ENCODE measurements around the gene RTN4R.

The RTN4R gene

DNA sequence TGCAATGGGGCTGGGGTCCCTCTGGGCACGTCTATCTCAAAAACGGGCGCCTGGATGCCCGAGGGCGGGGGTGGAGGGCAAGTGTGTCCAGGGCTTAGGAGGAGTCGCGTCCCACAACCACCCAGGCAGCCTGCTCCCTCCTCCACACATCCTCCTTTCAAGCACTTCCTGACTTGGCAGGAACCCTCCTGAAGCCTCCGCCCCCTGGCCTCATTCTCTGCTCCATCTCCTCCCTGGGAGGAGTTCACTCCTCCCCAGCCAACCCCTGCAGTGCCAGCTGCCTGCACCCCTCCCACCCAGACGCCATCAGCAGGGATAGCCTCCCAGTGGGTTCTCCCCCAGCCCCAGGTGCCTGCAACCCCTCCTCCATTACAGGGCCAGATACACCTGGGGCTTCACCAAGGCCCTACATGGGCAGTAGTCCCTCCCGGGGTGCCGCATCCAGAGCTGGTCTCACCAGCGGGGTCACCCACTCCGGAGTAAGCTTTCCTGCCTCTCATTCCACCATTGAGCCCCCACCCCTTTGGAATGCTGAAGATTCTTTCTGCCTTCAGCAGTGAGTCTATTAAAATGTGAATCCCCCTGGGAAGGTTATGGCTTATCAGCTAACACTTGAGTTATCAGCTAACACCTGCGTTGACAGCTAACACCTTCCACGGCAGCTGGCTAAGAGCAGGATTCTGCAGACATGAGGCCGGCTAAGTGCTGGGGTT lies 24.4 kb downstream of the RTN4R start:
- peak in 1 of 2 donors; percentile 30 for DNase-seq (ENCODE audit: low read depth in 2 of 2, low spot score in 1 of 2)

DNA sequence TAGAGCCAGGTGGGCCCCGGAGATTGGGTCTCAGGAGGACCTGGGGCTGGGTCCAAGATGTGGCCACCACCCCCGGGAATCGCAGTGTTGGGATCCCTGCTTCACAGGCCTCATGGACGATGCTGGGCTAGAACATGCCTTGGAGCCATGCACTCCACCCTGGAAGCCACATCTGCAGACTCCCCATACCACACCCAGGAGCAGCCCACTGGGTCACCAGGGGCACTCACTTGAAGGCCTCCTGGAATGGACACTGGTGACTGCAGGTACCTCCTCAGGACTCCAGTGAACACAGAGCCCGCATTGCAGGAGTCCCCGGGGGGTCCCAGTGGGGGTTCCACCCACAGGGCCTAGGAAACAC lies 25.0 kb downstream of the RTN4R start:
- no peak for DNase-seq (ENCODE audit: low read depth in 2 of 2, low spot score in 1 of 2)

DNA sequence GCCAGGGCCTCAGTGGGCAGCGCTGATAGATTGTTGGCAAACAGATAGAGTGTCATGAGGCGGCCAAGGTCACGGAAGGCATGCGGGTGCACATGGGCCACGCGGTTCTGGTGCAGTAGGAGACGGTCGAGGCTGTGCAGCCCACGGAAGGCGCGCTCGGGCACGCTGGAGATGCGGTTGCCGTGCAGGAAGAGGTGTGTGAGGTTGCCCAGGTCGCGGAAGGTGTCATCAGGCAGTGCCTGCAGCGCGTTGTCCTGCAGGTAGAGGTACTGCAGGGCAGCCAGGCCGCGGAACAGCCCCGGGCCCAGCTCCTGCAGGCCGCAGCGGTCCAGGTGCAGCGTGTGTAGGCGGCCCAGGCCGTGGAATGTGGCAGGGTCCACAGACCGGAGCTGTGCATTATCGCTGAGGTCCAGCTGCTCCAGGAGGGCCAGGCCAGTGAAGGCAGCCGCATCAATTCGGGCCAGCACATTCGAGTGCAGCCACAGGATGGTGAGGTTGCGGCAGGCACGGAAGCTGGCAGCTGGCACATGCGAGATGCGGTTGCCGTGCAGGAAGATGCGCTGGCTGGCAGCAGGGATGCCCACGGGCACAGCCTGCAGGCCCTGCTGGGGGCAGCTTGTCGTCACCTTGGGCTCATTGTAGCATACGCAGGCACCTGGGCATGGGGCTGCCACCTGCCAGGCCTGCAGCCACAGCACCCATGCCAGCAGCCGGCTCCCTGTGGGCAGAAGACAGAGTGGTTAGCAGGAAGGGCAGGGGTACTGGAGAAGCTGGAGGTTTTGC lies 25.5 kb downstream of the RTN4R start:
- DNase-seq (ENCODE audit: low read depth in 2 of 2, low spot score in 1 of 2): no peak

DNA sequence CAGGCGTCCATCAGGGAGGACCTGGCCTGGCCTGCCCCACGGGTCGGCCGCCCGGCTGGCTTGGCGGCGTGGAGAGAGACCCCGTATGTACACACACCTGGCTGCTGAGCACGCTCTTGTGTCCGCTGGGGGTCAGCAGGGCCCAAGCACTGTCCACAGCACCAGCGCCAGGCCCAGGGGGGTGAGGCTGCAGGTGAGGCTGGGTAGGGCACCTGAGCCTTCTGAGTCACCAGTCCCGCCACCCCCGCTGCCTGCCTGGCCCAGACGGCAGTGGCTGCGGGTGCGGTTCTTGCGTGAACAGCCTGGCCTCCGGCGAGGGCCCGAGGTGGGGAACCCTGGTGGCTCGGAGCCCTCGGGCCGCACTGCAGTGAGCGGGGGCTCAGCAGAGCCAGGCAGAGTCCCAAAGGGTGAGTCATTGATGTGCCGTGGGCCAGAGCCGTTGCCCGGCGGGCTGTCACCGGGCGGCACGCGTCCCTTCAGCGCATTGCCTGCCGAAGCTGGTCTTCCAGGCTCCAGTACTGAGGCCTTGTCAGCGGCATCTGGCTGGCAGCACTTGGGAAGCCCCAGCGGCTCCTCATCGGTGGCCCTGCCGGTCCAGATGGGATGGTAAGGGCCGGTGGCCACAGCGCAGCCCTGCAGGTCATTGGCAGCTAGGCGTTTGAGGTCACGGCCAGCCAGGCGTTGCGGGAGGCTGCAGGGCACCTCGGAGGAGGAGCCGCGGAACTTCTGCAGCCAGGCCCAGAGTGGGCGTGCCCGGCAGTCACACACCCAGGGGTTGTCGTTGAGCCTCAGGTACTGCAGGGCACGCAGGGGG lies 26.3 kb downstream of the RTN4R start:
- no peak for DNase-seq (ENCODE audit: low read depth in 2 of 2, low spot score in 1 of 2)

DNA sequence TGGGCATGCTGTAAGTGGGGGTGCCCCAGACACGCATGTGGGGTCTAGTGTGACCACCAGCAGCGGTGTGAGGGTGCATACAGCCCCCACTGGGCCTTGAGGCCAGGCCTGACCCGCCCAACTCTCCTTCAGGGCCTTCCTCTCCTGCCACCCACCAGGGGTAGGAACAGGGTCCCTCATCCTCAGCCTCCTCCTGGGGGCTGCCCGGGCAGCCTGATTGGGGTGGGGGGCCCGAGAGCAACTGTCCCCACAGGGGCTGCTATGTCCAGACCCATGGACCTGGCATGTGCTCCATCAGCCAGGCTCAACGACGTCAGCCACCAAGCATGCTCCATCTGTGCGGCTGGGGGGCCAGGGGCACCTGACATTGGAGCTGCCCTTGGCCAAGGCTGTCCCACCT lies 27.2 kb downstream of the RTN4R start:
- DNase-seq (ENCODE audit: low read depth in 2 of 2, low spot score in 1 of 2): no peak

DNA sequence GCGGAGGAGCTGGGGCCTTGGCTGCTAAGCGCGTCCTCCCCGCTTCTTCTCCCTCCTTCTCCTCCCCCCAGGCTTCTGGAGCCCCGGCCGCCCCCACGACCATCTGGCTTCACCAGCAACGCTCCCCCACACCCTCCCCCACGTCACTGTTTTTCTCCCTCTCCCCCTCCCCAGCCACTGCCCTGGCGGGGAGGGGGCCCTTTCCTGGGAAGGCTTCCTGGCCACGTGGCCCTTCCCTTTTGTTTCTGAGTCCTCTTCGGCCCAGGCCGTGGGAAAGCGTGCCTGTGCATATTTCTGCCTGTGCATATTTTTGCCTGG lies 27.7 kb downstream of the RTN4R start:
- DNase-seq (ENCODE audit: low read depth in 2 of 2, low spot score in 1 of 2): no peak

DNA sequence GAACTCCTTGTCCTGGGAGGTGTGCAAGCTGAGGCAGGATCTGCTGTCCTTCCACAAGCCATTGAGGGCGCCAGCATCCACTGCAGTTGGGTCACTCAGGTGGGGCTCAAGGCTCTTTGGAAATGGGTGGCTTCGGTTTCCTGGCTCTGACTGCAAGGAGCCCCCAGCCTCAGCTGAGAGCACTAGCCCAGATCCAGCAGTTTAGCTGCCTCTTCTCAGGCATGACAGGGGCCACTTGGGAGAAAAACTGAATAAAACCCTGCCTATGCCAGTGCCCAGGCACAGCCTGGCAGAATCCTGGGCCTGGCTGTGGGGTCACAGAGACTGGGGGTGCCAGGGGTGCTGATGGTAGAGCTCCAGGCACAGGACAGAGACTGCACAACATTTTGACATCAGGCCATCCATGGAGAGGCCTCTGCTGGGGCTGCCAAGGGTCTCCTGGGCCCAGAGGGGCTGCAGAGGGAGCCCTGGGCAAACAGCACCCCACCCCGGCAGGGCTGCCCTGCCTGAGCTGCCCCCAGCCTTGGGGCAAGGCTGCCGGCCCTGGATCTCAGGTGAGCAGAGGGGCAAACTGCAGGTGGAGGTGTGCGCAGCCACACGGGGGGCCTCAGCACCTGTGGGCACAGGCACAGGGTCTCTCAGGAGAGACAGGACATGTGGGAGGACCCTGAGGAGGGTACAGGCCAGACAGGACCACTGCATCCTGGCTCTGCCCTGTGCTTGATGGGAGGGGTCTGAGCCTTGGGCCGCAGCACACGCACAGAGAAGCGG lies 28.3 kb downstream of the RTN4R start:
- DNase-seq (ENCODE audit: low read depth in 2 of 2, low spot score in 1 of 2): no peak

DNA sequence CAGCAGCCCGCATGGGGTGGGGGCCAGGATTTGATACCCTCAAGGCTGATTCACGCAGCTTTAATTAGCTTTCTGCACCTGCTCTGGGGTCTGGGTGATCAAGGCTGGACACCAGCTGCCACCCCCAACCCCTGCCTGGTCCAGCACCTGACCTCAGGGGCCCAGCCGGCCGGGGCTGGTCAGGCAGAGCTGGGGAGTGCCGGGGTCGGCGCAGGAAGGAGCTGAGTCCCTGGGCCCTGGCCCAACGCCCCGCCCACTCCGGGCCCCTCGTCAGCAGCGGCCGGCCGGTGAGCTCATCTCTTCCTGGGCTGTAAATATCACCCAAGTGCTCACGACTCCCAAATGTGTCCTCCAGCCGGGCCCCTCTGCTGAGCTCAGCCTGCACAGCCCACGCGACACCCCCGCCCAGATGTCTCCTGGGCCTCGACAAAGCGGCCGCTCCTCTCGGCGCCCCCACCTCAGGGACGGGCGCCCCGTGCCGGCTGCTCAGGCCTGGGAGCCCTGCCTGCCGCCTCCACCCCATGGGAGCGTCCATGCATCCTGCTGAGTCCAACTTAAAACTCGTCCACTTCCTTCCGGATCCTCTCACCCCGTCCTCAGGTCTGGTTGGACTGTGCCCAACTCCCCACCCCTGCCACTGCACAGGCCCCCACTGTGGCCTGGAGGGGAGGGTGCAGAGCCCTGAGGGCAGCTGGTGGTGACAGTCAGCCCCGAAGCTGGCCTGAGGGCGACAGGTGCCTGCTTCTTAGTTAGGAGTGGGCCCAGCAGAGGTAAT lies 29.0 kb downstream of the RTN4R start:
- no peak for DNase-seq (ENCODE audit: low read depth in 2 of 2, low spot score in 1 of 2)

DNA sequence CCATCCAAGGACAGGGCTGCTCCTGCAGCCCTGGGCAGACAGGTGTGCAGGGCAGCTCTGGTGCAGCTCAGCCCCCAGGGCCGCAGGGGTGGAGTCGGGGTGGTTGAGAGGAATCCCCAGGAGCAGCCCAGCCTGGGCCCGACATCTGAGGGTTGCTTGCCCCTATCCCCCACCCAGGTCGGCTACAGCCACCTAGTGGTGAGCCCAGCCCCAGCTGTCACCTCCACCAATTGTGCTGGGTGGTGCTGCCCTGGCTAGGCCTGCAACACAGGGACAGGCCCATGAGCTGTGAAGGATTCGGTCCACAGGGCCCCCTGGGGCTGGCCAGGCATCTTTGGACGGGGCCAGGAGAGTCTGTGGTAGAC lies 29.6 kb downstream of the RTN4R start:
- DNase-seq (ENCODE audit: low read depth in 2 of 2, low spot score in 1 of 2): no peak

DNA sequence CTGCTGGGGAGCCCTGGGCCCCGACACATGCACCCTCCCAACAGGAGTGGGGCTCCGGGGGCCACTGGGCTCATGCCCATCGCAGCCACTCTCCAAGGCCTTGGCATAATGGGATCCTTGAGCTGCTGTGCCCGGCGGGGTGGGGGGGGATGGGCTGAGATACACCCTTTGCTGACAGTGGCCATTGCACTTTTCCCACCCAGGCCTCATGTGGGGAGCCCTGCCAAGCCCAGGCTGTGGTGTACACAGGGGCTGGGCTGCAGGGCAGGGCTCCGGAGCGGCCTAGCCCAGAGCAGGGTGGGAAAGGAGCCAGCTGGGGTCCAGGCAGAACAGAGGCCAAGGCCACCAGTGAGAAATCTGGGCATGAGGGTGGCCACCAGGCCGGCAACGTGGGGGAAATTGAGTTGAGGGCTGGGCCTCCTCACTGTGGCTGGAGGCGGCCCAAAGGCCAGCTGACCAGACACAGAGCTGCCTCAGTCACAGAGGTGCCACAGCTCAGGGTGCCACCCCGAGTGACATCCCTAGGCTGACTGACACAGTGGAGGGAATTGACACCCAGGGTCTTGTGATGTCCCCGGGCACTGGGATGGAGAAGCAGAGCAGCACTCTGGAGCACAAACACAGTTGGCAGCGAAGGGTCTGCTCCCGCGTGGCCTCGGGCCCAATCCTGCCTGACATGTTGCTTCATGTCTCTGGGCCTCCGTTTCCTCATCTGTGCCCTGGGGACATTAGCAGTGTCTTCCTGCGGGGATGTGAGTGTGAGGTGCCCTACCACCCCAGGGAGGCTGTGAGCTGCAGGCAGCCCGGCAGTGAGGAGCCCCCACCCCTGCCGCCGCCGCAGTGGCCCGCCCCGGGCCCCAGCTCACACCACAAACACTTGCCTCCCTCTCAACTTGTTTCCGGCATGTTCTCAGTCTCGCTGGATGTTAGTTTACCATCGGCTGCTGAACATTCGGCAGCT lies 30.4 kb downstream of the RTN4R start:
- no peak for DNase-seq (ENCODE audit: low read depth in 2 of 2, low spot score in 1 of 2)

DNA sequence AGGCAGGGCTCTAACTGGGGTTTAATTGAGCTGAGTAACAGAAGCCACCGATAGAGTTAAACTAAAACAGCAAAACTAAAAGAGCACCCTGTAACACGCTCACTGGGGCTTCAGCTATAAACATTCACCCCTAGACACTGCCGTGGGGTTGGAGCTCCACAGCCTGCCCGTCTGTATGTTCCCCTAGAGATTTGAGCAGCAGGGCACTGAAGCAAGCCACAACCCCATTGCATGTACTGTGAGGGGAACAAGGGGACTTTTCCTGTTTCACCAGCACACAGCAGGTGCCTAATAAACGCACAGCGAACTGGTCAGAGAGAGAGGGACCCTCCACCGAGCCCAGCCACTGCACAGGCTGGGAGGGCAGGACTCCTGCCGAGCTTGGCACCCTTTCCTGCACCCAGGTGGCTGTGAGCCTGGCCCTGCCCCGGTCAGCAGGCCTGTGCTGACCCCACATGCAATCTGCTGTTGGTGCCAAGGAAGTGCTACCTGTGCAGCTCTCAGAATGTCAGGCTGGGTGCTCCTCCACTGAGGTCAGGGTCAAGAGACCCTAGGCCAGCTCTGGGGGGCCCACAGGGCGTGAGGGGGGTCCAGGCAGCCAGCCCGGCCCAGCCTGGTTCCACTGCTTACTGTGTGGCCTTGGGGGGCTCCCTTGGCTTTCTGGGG lies 31.9 kb downstream of the RTN4R start:
- DNase-seq (ENCODE audit: low read depth in 2 of 2, low spot score in 1 of 2): no peak

DNA sequence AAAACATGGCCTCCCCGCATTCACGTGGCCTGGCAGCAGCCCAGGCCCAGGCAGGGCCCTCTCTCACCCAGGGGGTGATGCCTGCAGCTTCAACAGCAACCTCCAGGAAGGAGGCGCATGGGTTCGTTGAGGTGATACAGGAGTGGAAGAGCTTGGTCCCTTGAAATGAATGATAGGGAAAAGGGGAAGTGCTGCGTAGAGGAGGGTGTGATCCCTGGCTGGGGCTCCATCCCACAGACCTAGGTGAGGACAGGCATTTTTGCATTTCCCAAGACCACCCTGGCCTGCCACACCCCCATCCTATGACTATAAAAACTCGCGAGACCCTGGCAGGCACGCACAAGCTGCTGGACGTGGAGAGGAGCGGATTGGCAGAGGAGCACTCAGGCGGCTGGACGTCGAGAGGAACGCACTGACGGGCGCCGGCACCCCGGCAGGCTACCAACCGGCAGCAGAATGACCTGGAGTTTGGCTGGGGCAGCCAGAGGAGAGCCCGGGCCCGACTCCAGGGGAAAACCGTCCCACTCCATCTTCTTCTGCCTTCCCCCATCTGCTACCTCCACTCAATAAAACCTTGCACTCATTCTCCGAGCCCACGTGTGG lies 32.6 kb downstream of the RTN4R start:
- DNase-seq (ENCODE audit: low read depth in 2 of 2, low spot score in 1 of 2): no peak

DNA sequence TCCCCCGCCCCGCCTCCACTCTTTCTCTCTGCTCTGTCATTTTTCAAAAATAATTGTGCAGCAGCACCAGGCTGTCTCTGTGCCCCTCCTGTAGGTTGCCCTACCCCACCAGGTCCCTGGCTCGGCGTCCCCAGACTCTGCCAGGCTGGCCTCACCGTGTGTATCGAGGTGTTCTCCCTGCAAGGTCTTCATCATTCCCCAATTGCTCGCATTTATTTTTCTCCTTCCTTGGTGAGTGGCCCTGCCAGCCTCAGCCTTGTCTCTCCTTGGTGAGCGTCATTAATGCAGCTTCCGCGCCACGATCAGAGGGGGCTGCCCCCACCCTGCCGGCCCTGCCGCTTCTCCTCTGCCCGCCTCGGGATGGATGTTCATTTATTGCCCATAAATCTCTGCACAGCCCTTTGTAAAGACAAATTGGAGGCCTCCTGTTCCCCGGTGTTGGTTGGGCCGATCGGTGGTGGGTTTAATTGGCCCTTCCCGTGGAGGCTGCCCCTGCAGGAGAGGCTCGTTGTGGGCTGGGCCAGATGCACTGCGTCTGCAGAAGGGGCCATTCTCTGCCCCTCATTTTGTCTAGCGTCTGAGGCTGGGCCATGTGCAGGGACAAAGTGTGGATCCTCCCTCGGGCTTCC lies 33.2 kb downstream of the RTN4R start:
- DNase-seq (ENCODE audit: low read depth in 2 of 2, low spot score in 1 of 2): no peak

DNA sequence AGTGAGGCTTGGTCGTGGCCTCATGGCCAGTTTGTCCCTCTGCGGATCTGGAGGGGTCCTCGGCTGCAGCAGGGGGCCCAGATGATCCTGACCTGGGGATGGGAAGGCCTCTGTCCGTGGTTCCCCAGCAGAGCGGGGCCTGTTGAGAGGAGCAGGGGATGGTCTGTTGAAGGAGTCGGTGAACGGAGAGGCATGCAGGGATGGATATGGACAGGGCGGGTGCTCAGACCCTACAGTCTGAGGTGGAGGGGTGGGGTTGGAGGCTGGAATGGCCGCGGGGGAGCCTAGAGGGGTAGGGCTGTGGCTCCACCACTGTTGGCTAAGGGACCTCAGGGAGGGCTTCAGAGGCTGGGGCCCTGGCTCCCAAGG lies 33.8 kb downstream of the RTN4R start:
- DNase-seq (ENCODE audit: low read depth in 2 of 2, low spot score in 1 of 2): no peak

DNA sequence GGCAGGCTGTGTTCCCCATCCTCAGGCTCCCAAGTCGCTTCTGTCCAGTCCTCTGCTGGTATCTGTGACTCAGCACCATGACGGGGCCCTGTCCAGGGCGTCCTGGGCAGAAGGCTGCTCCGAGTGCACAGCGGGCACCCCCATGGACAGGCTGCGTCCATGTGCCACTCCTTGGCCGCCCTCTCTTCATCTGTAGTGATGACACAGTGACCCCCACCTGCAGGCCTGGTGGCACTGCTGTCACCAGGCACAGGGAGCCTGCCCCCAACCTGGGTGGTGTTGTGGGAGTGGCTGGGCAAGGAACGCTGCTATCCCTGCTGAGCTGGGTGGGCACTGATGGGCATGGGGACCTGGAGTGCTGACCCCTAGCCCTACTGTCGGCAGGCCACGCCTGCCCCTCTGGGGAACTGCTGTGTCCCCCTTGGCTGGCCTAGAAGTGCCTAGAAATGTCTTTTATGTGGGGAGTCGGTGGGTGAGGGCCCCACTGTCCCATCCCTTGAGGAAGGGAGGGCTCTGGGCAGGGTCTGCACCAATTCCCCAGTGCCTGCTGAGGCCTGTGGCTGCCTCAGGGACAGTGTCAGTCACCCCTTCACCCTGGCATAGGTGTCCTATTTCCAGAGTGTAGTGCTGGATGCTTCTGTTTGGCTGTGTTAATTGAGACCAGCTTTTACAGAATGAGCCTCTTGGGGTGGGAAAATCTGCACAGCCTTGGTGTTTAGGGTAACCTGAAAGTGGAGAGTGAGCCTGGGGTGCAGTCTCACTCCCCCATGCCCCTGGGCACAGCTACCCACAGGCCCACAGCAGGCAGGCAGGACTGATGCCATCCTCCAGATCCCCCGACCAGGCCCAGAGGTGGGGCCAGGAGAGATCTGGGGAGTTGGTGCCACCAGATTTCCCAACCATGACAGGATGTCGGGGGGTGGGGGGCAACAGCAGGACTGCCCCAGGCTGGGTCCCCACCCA lies 34.5 kb downstream of the RTN4R start:
- DNase-seq (ENCODE audit: low read depth in 2 of 2, low spot score in 1 of 2): no peak

DNA sequence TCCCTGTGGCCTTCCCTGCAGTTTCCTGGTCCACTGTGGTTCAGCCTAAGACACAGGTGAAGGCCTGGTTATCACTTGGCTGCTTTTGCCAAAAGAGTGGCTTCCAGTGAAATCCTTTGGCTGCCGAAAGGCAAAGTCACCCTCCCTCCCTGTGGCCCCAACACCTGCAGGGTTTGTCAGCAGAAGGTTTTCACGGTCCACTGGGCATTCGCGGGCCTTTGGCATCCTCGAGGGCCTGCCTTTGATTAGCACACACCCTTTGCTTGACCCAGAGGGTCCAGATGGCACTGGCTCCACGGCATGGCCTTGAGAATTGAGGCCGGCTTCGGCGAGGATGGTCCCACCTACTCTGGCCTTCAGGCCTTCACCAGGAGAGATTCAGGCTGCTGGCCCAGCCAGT lies 35.3 kb downstream of the RTN4R start:
- no peak for DNase-seq (ENCODE audit: low read depth in 2 of 2, low spot score in 1 of 2)

DNA sequence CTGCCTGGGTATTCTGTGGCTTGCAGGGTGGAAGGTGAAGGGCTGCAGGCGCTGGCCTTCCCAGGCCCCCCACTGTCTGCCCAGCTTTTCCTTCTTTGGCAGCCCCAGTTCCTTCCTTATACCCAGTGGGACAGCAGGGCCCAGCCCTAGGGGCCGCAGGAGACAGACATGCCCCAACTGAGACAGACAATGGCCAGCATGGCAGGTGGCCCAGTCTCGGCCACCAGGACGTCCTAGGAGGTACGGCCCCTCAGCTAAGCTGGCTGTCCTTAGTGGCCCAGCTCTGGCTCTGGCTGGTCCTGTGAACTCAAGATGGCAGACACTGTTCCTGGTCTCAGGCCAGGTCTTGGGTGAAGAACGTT lies 35.9 kb downstream of the RTN4R start:
- no peak for DNase-seq (ENCODE audit: low read depth in 2 of 2, low spot score in 1 of 2)

All from stimulated activated CD8-positive, alpha-beta memory T cell treated with anti-CD3 and anti-CD28 coated beads, Interleukin-4, amount 100 ng/mL, for 4 hours (primary cell).